ENCODE results near the gene CARMIL1.

Gene CARMIL1

DNA sequence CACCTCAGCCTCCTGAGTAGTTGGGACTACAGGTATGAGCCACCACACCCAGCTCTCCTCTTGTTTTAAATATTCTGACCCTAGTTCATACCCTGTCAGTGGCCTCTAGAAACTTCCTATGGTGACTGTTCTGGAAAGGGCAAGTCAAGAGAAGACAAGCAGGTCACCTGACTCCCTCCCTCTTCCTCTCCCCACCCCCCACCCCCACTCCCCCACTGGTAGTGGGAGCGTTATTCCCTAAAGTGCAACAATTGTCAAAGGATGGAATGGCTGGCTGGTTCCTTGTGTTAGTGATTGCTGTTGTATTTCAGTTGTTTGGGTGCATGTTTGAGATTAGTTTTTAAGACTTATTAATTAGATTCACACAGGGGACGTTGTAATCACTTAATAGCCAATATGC lies 136.1 kb downstream of the CARMIL1 start:
- in situ Hi-C loops (cut with HindIII; ENCODE audit: low sequenced_read_pairs) = no loop called here
- DNase-seq (ENCODE audit: low read depth, low spot score) = no peak
- TF ChIP-seq, protein P1, sequence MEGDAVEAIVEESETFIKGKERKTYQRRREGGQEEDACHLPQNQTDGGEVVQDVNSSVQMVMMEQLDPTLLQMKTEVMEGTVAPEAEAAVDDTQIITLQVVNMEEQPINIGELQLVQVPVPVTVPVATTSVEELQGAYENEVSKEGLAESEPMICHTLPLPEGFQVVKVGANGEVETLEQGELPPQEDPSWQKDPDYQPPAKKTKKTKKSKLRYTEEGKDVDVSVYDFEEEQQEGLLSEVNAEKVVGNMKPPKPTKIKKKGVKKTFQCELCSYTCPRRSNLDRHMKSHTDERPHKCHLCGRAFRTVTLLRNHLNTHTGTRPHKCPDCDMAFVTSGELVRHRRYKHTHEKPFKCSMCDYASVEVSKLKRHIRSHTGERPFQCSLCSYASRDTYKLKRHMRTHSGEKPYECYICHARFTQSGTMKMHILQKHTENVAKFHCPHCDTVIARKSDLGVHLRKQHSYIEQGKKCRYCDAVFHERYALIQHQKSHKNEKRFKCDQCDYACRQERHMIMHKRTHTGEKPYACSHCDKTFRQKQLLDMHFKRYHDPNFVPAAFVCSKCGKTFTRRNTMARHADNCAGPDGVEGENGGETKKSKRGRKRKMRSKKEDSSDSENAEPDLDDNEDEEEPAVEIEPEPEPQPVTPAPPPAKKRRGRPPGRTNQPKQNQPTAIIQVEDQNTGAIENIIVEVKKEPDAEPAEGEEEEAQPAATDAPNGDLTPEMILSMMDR (IDR thresholded peaks at IDR 0.05; ENCODE audit: low read depth, low read length) = no peak
- H3K4me3 ChIP-seq (ENCODE audit: low read depth, low read length) = no peak overlapping the region

DNA sequence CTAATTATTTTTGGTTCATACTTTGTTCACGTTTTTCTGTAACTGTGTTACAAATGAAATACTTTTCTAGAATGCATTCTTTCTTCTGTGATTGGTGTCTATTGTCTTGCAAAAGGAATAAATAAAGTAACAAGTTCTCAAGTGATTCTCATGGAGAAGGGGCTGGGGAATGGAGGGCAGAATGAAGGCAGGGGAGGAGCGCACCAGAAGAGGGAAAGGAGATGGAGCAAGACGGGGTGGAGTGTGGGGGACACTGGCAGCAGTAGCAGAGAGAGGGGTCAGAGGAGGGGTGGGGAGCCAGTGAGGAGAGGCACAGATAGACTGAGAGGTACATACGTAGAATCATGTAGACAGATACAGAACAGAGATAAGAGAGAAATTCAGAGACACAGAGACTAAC lies 136.5 kb downstream of the CARMIL1 start:
- in situ Hi-C loops (cut with HindIII; ENCODE audit: low sequenced_read_pairs) = no loop called here
- TF ChIP-seq, protein P1 (IDR thresholded peaks at IDR 0.05; ENCODE audit: low read depth, low read length) = no peak
- no peak for DNase-seq (ENCODE audit: low read depth, low spot score)
- H3K4me3 ChIP-seq (ENCODE audit: low read depth, low read length) = no peak overlapping the region

DNA sequence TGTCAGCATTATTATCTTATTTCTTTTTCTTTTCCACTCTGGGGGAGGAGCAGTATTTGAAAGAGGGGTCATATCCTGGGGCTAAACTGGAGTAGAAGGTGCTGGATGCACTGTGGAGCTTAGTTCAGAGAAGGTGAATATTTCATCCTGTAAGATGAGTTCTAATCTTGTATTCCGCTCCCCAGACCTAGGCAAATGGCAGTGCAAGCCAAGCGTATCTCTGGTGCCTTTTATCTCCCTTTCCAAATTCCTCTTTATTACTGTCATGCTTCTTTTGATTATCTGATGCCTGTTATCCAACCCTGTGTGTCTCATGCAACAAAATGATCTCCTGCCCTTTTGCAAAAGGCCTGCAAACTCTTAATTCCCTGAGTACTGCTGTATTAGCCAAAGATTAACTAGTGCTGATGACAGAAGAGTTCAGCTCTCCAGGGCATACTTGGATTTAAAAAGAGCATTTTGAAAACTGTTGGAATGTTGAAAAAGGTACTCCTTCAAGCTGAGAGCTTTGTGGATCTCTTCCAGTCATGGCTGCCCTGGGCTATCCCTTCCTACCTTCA lies 138.0 kb downstream of the CARMIL1 start:
- no peak overlapping the region for H3K4me3 ChIP-seq (ENCODE audit: low read depth, low read length)
- no peak for DNase-seq (ENCODE audit: low read depth, low spot score)
- TF ChIP-seq, protein P1 (IDR thresholded peaks at IDR 0.05; ENCODE audit: low read depth, low read length) = no peak
- in situ Hi-C loops (cut with HindIII; ENCODE audit: low sequenced_read_pairs) = no loop called here

DNA sequence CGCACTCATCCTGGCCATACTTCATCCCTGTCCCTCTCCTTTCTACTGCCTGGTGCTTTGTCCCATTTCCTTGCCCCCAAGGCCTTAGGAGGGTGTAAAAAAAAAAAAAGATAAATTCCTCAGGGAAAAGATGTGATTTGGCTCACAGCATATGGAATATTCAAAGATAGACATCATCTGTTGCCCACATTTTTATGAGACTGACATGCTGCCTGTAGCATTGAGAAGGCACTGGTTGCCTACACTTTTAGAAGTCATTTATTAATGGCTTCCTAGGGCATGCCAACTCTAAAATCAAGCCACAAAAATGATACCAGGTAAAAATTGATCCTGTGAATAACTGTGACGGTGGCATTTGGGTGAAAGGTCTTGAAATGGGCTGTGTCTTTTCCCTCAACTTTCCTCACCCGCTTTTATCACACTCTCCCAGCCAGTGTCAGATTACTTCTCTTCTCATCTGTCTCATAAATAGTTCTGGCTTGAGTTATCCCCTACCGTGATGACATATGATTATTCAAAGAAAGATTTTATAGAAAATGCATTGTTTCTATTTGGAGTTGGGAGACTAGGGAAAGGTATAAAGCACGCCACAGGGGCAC lies 139.4 kb downstream of the CARMIL1 start:
- in situ Hi-C loops (cut with HindIII; ENCODE audit: low sequenced_read_pairs) = no loop called here
- TF ChIP-seq, protein P1 (IDR thresholded peaks at IDR 0.05; ENCODE audit: low read depth, low read length) = no peak
- DNase-seq (ENCODE audit: low read depth, low spot score) = no peak
- no peak overlapping the region for H3K4me3 ChIP-seq (ENCODE audit: low read depth, low read length)

DNA sequence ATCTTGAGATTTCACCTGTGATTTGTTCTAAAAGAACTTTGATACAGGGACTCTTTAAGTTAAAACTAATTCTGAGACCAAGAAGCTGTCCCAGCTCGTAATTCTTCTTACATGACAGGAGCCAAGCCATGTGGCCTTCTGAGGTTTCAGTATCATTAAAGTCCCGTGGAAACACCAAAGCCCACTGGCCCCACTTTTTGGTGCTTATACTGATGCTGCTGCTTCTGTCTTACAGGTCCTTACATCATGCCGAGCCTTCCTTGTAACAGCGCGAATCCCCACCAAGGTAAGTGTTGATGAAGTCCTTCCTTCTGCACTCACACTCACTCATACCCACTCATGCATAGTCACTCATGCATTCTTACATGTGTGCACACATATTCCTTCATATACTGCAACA lies 140.7 kb downstream of the CARMIL1 start:
- no peak for DNase-seq (ENCODE audit: low read depth, low spot score)
- TF ChIP-seq, protein P1 (IDR thresholded peaks at IDR 0.05; ENCODE audit: low read depth, low read length) = no peak
- no peak overlapping the region for H3K4me3 ChIP-seq (ENCODE audit: low read depth, low read length)
- in situ Hi-C loops (cut with HindIII; ENCODE audit: low sequenced_read_pairs) = no loop called here

DNA sequence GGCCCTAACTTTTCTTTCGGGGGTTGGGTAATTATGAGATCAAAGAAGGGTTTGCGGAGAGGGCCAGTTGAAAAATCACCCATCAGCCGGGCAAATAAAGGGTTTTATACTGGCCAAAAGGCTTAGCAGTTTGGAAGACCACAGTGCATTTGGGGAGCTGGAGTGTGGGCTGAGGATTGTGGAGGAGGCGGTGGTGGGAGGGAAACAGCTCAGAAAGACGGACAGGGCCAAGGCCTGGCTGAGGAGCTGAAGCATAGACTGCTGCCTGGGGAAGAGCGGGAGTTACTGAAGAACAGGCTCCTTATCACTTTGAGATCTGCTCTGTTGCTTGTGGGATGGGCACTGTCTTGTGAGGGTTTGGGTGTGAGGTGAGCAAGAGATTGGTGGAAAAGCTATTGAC lies 144.2 kb downstream of the CARMIL1 start:
- H3K4me3 ChIP-seq (ENCODE audit: low read depth, low read length) = no peak overlapping the region

More for the DNA sequence above, 144.2 kb downstream of the CARMIL1 start:
- in situ Hi-C loops (cut with HindIII; ENCODE audit: low sequenced_read_pairs) = no loop called here
- DNase-seq (ENCODE audit: low read depth, low spot score) = no peak
- TF ChIP-seq, protein P1 (IDR thresholded peaks at IDR 0.05; ENCODE audit: low read depth, low read length) = no peak

Measured in astrocyte of the spinal cord (primary cell).